ENCODE results near the gene ZBTB4.

Gene ZBTB4

GRCh38 chr17:7479213-7480088 is at the start of gene ZBTB4:
ZBTB4 (minus strand) TSS chr17:7479631; CDS start chr17:7466801, 12,830 bp downstream.
- no peak for DNase-seq (ENCODE audit: low read depth in 2 of 3, low spot score in 1 of 3)

- DNase-seq (ENCODE audit: low read depth in 2 of 3, low spot score in 1 of 3), result no peak
Measured at GRCh38 chr17:7528842-7529241, 49.4 kb upstream of the ZBTB4 start.

DNA sequence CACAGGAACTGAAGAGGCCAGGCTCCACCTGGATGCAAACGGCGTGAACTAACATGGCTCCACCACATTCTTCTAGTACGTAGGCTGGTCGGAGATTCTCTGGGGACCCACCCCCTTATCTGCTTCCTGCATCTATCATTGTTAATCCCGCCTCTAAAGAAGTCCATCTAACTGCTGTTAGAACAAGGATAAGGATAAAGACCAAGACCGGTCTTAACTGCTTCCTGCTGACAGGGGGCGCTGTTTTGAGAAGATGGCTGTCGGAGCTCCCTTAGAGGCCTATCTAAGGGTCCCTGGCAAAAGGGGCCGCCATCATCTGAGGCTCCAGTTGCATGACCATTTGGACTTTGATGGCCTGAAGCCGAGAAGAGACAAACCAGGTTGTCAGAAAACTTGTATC is 43.6 kb upstream of the ZBTB4 start:
- peak; percentile 17 to 48 (median 38) for DNase-seq (ENCODE audit: low read depth in 2 of 3, low spot score in 1 of 3)

DNA sequence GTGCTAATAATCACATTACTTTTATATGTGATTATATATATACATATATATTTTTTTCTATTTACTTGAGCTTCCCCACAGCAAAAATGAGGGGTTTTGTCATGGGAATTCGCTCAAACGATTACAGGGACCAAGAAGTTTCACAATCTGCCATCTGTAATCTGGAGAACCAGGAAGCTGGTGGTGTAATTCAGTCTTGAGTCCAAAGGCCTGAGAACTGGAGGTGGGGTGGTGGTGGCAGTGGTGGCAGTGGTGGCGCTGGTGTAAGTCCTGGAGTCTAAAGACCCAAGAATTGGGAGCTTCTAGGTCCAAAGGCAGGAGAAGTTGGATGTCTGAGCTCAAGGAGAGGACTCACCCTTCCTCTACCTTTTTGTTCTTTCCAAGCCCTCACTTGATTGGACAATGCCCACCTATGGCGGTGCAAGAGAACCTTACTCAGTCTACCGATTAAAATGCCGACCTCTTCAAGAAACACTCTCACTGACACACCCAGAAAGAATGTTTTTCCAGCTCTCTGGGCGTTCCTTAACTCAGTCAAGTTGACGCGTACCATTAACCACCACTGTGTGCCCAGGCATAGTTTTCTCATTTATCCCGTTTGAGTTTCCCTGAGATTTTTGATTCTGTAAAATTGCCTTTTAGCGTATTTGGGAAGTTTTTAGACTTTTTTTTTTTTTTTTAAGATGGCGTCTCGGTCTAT is 36.6 kb upstream of the ZBTB4 start:
- no peak for DNase-seq (ENCODE audit: low read depth in 2 of 3, low spot score in 1 of 3)

GRCh38 chr17:7513850-7514419 is 34.5 kb upstream of the ZBTB4 start:
- no peak for DNase-seq (ENCODE audit: low read depth in 2 of 3, low spot score in 1 of 3)

DNA sequence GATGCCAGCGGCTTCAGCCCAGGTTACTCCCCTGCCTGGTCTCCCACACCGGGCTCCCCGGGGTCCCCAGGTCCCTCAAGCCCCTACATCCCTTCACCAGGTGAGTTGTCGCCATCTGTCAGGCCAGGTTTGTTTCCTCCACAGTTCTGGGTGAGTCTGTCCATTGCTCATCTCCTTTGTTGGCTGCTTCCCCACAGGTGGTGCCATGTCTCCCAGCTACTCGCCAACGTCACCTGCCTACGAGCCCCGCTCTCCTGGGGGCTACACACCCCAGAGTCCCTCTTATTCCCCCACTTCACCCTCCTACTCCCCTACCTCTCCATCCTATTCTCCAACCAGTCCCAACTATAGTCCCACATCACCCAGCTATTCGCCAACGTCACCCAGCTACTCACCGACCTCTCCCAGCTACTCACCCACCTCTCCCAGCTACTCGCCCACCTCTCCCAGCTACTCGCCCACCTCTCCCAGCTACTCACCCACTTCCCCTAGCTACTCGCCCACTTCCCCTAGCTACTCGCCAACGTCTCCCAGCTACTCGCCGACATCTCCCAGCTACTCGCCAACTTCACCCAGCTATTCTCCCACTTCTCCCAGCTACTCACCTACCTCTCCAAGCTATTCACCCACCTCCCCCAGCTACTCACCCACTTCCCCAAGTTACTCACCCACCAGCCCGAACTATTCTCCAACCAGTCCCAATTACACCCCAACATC is 33.6 kb upstream of the ZBTB4 start:
- DNase-seq (ENCODE audit: low read depth in 2 of 3, low spot score in 1 of 3), result no peak

- DNase-seq (ENCODE audit: low read depth in 2 of 3, low spot score in 1 of 3), result no peak
Measured at GRCh38 chr17:7512105-7512504, 32.7 kb upstream of the ZBTB4 start.

- no peak for DNase-seq (ENCODE audit: low read depth in 2 of 3, low spot score in 1 of 3)
Measured at GRCh38 chr17:7511108-7511507, 31.7 kb upstream of the ZBTB4 start.

- DNase-seq (ENCODE audit: low read depth in 2 of 3, low spot score in 1 of 3), result no peak
Measured at GRCh38 chr17:7509937-7510336, 30.5 kb upstream of the ZBTB4 start.

DNA sequence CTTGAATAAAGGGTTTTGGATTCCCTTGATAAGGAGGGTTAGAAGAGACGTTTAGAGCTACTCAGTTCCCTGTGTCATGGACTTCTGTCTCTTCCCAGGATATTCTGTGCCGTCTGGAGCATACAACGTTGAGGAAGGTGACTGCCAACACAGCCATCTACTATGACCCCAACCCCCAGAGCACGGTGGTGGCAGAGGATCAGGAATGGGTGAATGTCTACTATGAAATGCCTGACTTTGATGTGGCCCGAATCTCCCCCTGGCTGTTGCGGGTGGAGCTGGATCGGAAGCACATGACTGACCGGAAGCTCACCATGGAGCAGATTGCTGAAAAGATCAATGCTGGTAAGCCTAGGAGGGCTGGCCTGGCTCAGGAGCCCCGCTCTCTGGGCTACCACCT is 29.4 kb upstream of the ZBTB4 start:
- DNase-seq (ENCODE audit: low read depth in 2 of 3, low spot score in 1 of 3), result no peak

DNA sequence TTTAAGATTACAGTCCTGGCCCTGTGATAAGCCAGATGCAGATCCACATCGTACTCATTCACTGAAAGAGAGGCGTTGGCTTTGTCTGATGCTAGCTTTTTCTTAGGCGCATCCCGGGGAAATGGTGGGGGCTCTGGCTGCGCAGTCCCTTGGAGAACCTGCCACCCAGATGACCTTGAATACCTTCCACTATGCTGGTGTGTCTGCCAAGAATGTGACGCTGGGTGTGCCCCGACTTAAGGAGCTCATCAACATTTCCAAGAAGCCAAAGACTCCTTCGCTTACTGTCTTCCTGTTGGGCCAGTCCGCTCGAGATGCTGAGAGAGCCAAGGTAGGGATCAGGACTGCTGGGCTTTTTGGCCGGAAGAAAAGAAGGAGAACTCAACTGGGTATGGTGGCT is 28.7 kb upstream of the ZBTB4 start:
- no peak for DNase-seq (ENCODE audit: low read depth in 2 of 3, low spot score in 1 of 3)

GRCh38 chr17:7503521-7503920 is 24.1 kb upstream of the ZBTB4 start:
- DNase-seq (ENCODE audit: low read depth in 2 of 3, low spot score in 1 of 3), result no peak

- no peak for DNase-seq (ENCODE audit: low read depth in 2 of 3, low spot score in 1 of 3)
Measured at GRCh38 chr17:7502987-7503386, 23.6 kb upstream of the ZBTB4 start.

DNA sequence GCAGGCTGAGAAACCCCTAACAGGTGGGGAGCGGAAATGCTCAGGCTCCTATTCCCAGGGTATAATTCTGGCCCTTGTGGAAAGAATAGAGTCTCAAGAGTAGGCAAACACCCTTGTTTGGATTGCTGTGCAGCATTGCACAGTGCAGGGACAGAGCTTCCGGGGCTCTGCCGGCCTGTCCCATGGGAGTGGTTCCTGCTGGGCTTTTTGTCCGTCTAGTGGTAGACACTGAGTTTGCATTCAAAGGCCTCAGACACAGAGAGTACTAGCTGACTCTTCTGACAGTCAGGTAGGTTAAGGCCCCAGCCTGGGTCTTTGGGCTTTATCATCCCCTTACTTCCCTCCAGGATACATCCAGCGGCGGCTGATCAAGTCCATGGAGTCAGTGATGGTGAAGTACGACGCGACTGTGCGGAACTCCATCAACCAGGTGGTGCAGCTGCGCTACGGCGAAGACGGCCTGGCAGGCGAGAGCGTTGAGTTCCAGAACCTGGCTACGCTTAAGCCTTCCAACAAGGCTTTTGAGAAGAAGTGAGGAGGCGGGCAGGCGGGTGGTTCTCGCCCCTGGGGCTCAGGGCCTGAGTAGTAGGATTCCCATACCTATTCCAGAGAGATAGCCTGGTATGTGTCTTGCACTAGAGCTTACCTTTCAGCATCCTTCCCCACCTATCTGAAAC is 22.9 kb upstream of the ZBTB4 start:
- DNase-seq (ENCODE audit: low read depth in 2 of 3, low spot score in 1 of 3), result no peak

DNA sequence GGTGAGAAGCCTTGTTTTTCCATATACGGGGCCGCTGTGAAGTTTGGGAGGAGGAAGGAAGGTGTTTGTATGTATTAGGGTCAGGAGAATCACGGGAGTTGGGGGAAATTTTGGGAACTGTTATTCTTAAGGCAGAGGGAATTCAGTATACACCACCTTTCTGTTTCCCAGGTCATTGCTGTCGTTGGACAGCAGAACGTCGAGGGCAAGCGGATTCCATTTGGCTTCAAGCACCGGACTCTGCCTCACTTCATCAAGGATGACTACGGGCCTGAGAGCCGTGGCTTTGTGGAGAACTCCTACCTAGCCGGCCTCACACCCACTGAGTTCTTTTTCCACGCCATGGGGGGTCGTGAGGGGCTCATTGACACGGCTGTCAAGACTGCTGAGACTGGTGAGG is 22.3 kb upstream of the ZBTB4 start:
- no peak for DNase-seq (ENCODE audit: low read depth in 2 of 3, low spot score in 1 of 3)

DNA sequence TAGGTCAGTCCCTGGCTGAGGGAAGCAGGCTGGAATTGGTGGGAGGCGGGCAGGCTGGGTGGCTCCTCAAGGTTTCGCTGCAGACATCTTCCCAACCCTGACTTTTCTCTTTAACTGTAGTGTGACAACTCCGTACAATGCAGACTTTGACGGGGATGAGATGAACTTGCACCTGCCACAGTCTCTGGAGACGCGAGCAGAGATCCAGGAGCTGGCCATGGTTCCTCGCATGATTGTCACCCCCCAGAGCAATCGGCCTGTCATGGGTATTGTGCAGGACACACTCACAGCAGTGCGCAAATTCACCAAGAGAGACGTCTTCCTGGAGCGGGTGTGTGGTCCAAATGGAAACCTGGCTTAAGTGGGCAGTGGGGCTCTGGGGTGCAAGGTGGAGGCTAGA is 19.7 kb upstream of the ZBTB4 start:
- DNase-seq (ENCODE audit: low read depth in 2 of 3, low spot score in 1 of 3), result no peak

GRCh38 chr17:7497636-7498035 is 18.2 kb upstream of the ZBTB4 start:
- DNase-seq (ENCODE audit: low read depth in 2 of 3, low spot score in 1 of 3), result no peak

DNA sequence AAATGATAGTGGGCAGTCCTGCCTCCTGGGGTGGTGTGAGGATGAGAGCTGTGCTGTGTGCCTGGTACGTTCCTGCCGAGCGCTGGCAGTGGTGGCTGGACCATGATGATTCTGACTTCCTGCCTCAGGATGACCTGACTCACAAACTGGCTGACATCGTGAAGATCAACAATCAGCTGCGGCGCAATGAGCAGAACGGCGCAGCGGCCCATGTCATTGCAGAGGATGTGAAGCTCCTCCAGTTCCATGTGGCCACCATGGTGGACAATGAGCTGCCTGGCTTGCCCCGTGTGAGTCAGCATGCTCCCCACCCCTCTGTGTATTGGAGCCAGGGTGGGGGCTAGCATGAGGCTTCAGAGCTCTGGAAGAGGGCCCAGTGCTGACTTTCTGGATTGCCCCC is 17.8 kb upstream of the ZBTB4 start:
- no peak for DNase-seq (ENCODE audit: low read depth in 2 of 3, low spot score in 1 of 3)

- DNase-seq (ENCODE audit: low read depth in 2 of 3, low spot score in 1 of 3), result no peak
Measured at GRCh38 chr17:7496470-7497183, 17.2 kb upstream of the ZBTB4 start.

DNA sequence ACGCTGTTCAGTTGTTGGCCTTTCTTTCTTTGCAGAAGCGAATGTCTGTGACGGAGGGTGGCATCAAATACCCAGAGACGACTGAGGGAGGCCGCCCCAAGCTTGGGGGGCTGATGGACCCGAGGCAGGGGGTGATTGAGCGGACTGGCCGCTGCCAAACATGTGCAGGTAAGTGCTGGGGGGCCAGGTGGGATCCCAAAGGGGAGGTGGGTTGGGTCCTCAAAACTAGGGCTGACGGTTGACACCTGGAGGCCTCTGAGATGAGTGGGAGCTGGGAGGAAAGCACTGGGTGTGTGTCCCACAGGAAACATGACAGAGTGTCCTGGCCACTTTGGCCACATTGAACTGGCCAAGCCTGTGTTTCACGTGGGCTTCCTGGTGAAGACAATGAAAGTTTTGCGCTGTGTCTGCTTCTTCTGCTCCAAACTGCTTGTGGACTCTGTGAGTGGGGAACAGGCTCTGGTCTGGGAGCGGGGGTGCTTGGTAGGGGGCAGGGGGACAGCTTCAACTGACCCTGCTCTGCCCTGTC is 16.5 kb upstream of the ZBTB4 start:
- DNase-seq (ENCODE audit: low read depth in 2 of 3, low spot score in 1 of 3), result no peak

Measured in stimulated activated CD4-positive, alpha-beta T cell treated with anti-CD3 and anti-CD28 coated beads, Interleukin-12 subunit alpha, Interleukin-12 subunit beta, amount 100 ng/mL, for 48 hours (primary cell).